DND-41 (cell line): ENCODE measurements around the gene EVX1.

Source experiments
- EZH2 ChIP-seq: IDR thresholded peaks from 3 replicates; pipeline ENCODE4 v1.6.1; 2012; ENCODE audit warnings: borderline replicate concordance, low read depth, mild to moderate bottlenecking, moderate library complexity, low read length, inconsistent platforms; ENCODE audit not compliant: severe bottlenecking
- TF ChIP-seq, protein P1 (sequence below): IDR thresholded peaks from 2 replicates; pipeline ENCODE4 v1.5.1; 2012; ENCODE audit warnings: borderline replicate concordance, low read length, moderate library complexity, mild to moderate bottlenecking; ENCODE audit not compliant: poor library complexity, severe bottlenecking; ENCODE audit errors: extremely low read depth

DNA sequence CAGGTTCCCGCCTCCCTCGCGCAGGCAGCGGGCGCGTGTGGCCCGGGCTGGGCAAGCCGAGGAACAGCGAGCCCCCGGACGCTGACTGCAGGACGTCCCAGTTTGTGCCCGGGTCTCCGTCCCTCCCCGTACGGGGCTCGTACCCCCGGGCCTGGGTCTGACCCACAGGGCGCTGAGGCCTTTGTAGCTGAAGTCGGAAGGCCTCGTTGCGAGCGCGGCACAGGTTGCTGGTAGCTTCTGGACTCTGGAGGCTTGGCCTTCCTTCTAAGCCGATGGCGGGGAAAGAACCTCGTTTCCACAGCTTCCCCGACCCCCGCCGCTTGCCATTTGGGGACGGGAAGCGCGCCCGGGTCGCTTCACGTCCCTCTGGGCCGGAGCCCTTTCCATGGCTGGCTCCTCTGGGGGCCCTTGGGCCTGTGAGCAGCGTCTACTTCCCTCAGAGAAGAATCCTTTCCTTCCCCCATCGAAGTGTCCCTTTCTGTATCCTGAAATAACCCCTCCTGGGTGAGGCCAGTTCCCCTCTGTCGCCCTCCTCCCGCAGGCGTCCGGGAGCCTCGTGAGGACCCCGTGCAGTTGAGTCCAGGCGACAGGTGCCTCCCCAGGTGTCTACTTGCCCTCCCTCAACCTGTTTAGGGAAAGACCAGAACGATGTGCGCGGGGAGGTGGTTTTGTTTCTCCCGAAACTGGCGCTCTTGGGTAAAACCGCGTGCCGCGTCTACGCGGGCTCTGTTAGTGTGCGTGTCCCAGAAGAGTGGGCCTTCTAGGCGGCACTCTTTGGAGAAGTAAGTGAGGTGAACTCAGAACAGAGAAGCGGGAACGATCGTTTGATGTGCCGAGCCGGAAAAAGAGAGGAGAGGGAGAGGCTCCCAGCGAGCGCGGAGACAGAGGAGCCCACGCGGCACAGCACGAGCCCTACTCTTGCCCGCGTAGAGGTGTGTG, 9.3 kb downstream of the EVX1 start:
- TF ChIP-seq, protein P1, sequence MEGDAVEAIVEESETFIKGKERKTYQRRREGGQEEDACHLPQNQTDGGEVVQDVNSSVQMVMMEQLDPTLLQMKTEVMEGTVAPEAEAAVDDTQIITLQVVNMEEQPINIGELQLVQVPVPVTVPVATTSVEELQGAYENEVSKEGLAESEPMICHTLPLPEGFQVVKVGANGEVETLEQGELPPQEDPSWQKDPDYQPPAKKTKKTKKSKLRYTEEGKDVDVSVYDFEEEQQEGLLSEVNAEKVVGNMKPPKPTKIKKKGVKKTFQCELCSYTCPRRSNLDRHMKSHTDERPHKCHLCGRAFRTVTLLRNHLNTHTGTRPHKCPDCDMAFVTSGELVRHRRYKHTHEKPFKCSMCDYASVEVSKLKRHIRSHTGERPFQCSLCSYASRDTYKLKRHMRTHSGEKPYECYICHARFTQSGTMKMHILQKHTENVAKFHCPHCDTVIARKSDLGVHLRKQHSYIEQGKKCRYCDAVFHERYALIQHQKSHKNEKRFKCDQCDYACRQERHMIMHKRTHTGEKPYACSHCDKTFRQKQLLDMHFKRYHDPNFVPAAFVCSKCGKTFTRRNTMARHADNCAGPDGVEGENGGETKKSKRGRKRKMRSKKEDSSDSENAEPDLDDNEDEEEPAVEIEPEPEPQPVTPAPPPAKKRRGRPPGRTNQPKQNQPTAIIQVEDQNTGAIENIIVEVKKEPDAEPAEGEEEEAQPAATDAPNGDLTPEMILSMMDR, result no peak
- TF ChIP-seq EZH2, result no peak
